ENCODE measurements around the gene OSMR. TPM values are rescaled to one million over a fixed set of nuclear protein-coding genes. Genes with fewer than 3 reads are reported as not detected.

The OSMR gene
- total and polyA plus RNA-seq, 9 donors, result 4.4 to 8.6 (median 6.0) TPM

Other genes with a start within 250 kb of the OSMR start
- gene RICTOR, start 228.4 kb downstream of the OSMR start, total RNA-seq, result 22.6 TPM
- 10 to 100 TPM in 7 of 8 donors, 1 to 10 TPM in 1; 9.0 to 15.2 (median 12.0) TPM for gene RICTOR, start 228.4 kb downstream of the OSMR start, polyA plus RNA-seq (ENCODE audit: insufficient read depth in 1 of 8, insufficient read length in 8 of 8, low replicate concordance in 1 of 8)